ENCODE data around the gene HBM.
"Not testable (repeated sequence)": the region's sequence is repeated elsewhere in the genome, so short reads cannot be mapped to it uniquely, and the experiment has no call there.

Gene HBM

DNA sequence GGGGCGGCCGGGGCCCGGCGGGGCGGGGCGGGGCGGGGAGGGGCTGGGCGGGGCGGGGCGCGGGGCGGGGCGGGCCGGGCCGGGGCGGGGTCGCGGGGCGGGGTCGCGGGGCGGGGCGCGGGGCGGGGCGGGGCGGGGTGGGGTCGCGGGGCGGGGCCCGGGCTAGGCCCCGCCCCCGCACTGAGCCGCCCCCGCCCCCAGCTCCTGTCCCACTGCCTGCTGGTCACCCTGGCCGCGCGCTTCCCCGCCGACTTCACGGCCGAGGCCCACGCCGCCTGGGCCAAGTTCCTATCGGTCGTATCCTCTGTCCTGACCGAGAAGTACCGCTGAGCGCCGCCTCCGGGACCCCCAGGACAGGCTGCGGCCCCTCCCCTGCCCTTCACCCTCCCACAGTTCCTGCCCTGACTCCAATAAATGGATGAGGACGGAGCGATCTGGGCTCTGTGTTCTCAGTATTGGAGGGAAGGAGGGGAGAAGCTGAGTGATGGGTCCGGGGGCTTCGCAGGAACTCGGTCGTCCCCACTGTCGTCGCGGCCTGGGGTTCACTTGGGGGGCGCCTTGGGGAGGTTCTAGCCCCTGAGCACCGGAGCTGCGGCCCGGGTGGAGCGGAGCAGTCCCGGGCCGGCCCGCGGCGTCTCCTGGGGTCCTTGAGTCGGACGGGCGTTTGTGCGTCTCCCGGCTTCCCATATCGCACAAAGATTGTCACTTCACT is 795 bp upstream of the HBM start:
- in situ Hi-C loops (cut with MboI; ENCODE audit: low pct_unique_long_range_greater_than_20kb, low sequenced_read_pairs, unreplicated experiment) = no loop called here
- TF ChIP-seq, protein P1, sequence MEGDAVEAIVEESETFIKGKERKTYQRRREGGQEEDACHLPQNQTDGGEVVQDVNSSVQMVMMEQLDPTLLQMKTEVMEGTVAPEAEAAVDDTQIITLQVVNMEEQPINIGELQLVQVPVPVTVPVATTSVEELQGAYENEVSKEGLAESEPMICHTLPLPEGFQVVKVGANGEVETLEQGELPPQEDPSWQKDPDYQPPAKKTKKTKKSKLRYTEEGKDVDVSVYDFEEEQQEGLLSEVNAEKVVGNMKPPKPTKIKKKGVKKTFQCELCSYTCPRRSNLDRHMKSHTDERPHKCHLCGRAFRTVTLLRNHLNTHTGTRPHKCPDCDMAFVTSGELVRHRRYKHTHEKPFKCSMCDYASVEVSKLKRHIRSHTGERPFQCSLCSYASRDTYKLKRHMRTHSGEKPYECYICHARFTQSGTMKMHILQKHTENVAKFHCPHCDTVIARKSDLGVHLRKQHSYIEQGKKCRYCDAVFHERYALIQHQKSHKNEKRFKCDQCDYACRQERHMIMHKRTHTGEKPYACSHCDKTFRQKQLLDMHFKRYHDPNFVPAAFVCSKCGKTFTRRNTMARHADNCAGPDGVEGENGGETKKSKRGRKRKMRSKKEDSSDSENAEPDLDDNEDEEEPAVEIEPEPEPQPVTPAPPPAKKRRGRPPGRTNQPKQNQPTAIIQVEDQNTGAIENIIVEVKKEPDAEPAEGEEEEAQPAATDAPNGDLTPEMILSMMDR (IDR thresholded peaks at IDR 0.05; ENCODE audit: extremely low read depth, insufficient read depth, missing control alignments) = no peak
- peak; percentile 82 for DNase-seq (ENCODE audit: low spot score)

DNA sequence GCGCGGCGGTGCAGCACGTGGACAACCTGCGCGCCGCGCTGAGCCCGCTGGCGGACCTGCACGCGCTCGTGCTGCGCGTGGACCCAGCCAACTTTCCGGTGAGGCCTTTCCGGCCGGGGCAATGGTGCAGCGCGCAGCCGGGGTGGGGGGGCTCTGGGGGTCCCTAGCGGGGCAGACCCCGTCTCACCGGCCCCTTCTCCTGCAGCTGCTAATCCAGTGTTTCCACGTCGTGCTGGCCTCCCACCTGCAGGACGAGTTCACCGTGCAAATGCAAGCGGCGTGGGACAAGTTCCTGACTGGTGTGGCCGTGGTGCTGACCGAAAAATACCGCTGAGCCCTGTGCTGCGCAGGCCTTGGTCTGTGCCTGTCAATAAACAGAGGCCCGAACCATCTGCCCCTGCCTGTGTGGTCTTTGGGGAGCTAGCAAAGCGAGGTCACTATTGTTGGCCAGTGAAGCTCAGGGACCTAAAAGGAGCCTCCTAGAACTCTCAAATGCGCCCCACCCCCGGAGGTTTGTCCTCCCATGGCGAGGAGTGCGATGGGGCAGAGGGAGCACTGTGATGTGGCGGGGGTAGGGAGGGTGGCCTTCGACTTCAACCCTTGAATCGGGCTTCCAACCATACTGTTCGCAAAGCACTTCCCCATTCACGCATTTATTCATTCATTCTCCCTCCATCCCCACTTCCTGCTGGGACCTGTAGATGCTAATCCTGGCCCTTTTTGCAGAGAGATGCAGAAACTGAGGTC is 770 bp downstream of the HBM start:
- in situ Hi-C loops (cut with MboI; ENCODE audit: low pct_unique_long_range_greater_than_20kb, low sequenced_read_pairs, unreplicated experiment) = no loop called here
- DNase-seq (ENCODE audit: low spot score) = no peak

DNA sequence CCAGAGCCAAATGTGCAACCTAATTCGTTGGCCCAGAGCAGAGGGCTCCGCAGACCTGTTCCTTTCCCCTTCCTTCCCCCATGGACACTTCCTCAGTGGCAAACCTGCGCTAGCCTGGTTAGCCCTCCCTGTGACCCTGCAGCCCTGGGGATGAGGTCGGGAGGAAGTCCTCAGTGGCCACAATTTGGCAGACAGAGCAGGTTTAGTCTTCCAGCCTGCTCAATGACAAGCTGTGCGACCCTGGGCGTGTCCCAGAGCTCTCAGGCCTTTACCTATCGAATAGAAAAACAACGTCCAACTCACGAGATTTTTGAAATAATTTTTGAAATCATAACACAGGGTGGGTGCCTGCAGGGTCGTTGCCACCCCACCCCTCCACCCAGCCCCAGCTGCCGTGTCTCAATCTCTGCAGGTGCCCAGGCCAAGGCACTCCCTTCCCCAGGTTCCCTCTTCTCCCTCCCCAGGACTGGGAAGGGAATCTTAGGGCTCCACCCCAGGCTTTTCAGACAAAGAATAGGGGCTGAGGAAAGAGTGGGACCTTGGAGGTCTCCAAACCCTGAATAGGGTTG is 1.4 kb downstream of the HBM start:
- in situ Hi-C loops (cut with MboI; ENCODE audit: low pct_unique_long_range_greater_than_20kb, low sequenced_read_pairs, unreplicated experiment) = no loop called here
- TF ChIP-seq, protein P1 (IDR thresholded peaks at IDR 0.05; ENCODE audit: extremely low read depth, insufficient read depth, missing control alignments) = no peak
- no peak for DNase-seq (ENCODE audit: low spot score)

More for the DNA sequence above, 770 bp downstream of the HBM start:
- TF ChIP-seq, protein P1 (IDR thresholded peaks at IDR 0.05; ENCODE audit: extremely low read depth, insufficient read depth, missing control alignments) = no peak

DNA sequence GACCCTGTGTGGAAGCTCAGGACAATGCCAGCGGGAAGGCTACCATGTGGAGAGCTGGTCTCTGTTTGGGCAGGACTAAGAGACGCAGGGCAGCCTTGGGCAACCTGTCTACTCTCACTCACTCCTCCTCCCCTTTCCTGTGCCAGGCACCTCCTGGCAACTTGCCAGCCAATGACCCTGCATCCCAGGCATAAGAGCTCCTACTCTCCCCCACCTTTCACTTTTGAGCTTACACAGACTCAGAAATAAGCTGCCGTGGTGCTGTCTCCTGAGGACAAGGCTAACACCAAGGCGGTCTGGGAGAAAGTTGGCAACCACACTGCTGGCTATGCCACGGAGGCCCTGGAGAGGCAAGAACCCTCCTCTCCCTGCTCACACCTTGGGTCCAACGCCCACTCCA is 2.6 kb downstream of the HBM start:
- peak; percentile 18 for DNase-seq (ENCODE audit: low spot score)
- in situ Hi-C loops (cut with MboI; ENCODE audit: low pct_unique_long_range_greater_than_20kb, low sequenced_read_pairs, unreplicated experiment) = no loop called here

DNA sequence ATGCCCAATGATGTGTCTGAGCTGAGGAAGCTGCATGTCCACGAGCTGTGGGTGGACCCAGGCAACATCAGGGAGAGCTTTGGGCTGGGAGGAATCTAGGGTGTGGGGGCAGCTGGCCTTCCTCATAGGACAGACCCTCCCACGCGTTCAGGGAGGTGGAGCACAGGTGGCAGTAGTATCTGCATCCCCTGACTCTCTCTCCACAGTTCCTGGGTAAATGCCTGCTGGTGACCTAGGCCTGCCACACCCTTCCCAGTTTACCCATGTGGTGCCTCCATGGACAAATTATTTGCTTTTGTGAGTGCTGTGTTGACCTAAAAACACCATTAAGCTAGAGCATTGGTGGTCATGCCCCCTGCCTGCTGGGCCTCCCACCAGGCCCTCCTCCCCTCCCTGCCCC is 3.2 kb downstream of the HBM start:
- no peak for DNase-seq (ENCODE audit: low spot score)
- in situ Hi-C loops (cut with MboI; ENCODE audit: low pct_unique_long_range_greater_than_20kb, low sequenced_read_pairs, unreplicated experiment) = no loop called here
- TF ChIP-seq, protein P1 (IDR thresholded peaks at IDR 0.05; ENCODE audit: extremely low read depth, insufficient read depth, missing control alignments) = no peak

More for the DNA sequence above, 2.6 kb downstream of the HBM start:
- TF ChIP-seq, protein P1 (IDR thresholded peaks at IDR 0.05; ENCODE audit: extremely low read depth, insufficient read depth, missing control alignments) = no peak

DNA sequence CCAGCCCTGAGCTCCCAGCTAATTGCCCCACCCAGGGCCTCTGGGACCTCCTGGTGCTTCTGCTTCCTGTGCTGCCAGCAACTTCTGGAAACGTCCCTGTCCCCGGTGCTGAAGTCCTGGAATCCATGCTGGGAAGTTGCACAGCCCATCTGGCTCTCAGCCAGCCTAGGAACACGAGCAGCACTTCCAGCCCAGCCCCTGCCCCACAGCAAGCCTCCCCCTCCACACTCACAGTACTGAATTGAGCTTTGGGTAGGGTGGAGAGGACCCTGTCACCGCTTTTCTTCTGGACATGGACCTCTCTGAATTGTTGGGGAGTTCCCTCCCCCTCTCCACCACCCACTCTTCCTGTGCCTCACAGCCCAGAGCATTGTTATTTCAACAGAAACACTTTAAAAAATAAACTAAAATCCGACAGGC is 4.3 kb downstream of the HBM start:
- in situ Hi-C loops (cut with MboI; ENCODE audit: low pct_unique_long_range_greater_than_20kb, low sequenced_read_pairs, unreplicated experiment); DNase-seq (ENCODE audit: low spot score): not testable (repeated sequence)

DNA sequence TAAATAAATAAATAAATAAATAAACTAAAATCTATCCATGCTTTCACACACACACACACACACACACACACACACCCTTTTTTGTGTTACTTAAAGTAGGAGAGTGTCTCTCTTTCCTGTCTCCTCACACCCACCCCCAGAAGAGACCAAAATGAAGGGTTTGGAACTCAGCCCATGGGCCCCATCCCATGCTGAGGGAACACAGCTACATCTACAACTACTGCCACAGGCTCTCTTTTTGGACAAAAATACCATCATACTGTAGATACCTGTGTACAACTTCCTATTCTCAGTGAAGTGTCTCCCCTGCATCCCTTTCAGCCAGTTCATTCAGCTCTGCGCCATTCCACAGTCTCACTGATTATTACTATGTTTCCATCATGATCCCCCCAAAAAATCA is 5.0 kb downstream of the HBM start:
- in situ Hi-C loops (cut with MboI; ENCODE audit: low pct_unique_long_range_greater_than_20kb, low sequenced_read_pairs, unreplicated experiment) = no loop called here
- TF ChIP-seq, protein P1 (IDR thresholded peaks at IDR 0.05; ENCODE audit: extremely low read depth, insufficient read depth, missing control alignments) = no peak
- DNase-seq (ENCODE audit: low spot score) = peak; percentile 26

DNA sequence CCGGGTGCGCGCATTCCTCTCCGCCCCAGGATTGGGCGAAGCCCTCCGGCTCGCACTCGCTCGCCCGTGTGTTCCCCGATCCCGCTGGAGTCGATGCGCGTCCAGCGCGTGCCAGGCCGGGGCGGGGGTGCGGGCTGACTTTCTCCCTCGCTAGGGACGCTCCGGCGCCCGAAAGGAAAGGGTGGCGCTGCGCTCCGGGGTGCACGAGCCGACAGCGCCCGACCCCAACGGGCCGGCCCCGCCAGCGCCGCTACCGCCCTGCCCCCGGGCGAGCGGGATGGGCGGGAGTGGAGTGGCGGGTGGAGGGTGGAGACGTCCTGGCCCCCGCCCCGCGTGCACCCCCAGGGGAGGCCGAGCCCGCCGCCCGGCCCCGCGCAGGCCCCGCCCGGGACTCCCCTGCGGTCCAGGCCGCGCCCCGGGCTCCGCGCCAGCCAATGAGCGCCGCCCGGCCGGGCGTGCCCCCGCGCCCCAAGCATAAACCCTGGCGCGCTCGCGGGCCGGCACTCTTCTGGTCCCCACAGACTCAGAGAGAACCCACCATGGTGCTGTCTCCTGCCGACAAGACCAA is 6.7 kb downstream of the HBM start, which contains the start of gene HBA2:
TSS of gene HBA2 (plus strand) at position 503 of the 568 bp plus-strand sequence. CDS start at position 540, 37 bp downstream.
- DNase-seq (ENCODE audit: low spot score); in situ Hi-C loops (cut with MboI; ENCODE audit: low pct_unique_long_range_greater_than_20kb, low sequenced_read_pairs, unreplicated experiment): not testable (repeated sequence)

DNA sequence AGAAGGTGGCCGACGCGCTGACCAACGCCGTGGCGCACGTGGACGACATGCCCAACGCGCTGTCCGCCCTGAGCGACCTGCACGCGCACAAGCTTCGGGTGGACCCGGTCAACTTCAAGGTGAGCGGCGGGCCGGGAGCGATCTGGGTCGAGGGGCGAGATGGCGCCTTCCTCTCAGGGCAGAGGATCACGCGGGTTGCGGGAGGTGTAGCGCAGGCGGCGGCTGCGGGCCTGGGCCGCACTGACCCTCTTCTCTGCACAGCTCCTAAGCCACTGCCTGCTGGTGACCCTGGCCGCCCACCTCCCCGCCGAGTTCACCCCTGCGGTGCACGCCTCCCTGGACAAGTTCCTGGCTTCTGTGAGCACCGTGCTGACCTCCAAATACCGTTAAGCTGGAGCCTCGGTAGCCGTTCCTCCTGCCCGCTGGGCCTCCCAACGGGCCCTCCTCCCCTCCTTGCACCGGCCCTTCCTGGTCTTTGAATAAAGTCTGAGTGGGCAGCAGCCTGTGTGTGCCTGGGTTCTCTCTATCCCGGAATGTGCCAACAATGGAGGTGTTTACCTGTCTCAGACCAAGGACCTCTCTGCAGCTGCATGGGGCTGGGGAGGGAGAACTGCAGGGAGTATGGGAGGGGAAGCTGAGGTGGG is 7.6 kb downstream of the HBM start:
- DNase-seq (ENCODE audit: low spot score); in situ Hi-C loops (cut with MboI; ENCODE audit: low pct_unique_long_range_greater_than_20kb, low sequenced_read_pairs, unreplicated experiment): not testable (repeated sequence)
